GM12864 (cell line): ENCODE measurements around the gene PCSK2.

Experiments used
- DNase-seq: peaks from one replicate; pipeline ENCODE4 v3.0.0-alpha.2; 2011; ENCODE audit warnings: low read depth
- H3K4me3 ChIP-seq: 2 replicates; pipeline ENCODE4 v1.5.1; 2011; ENCODE audit warnings: mild to moderate bottlenecking, low read depth, low read length, control low read depth
- TF ChIP-seq, protein P1 (sequence below): IDR thresholded peaks from 2 replicates; pipeline ENCODE4 v1.5.1; 2011; ENCODE audit warnings: low read depth, mild to moderate bottlenecking, moderate library complexity, low read length, control low read depth, inconsistent platforms; ENCODE audit errors: missing control alignments

The PCSK2 gene

GRCh38 chr20:17365831-17366230, 139.0 kb downstream of the PCSK2 start:
- TF ChIP-seq, protein P1, sequence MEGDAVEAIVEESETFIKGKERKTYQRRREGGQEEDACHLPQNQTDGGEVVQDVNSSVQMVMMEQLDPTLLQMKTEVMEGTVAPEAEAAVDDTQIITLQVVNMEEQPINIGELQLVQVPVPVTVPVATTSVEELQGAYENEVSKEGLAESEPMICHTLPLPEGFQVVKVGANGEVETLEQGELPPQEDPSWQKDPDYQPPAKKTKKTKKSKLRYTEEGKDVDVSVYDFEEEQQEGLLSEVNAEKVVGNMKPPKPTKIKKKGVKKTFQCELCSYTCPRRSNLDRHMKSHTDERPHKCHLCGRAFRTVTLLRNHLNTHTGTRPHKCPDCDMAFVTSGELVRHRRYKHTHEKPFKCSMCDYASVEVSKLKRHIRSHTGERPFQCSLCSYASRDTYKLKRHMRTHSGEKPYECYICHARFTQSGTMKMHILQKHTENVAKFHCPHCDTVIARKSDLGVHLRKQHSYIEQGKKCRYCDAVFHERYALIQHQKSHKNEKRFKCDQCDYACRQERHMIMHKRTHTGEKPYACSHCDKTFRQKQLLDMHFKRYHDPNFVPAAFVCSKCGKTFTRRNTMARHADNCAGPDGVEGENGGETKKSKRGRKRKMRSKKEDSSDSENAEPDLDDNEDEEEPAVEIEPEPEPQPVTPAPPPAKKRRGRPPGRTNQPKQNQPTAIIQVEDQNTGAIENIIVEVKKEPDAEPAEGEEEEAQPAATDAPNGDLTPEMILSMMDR: no peak
- no peak overlapping the region for H3K4me3 ChIP-seq
- DNase-seq: no peak

DNA sequence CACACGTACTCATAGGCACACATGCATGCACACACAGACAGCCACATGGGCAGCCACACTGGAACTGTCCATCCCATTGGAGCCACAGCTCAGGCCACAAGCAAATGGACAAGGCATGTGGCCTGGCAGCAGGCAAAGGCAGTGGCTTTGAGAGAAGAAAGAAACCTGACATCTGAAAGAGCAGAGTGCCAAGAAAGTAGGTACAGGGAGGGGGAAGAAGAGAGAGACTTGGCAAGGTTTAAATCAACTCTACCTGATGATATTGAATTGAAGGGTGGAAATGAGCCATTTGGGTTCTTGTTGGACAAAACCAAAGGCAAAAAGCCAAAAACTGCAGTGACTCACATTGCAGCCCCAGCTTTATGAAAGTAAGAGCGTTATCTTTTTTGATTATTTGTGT, 142.7 kb downstream of the PCSK2 start:
- no peak for DNase-seq
- TF ChIP-seq, protein P1: no peak
- H3K4me3 ChIP-seq: no peak overlapping the region

DNA sequence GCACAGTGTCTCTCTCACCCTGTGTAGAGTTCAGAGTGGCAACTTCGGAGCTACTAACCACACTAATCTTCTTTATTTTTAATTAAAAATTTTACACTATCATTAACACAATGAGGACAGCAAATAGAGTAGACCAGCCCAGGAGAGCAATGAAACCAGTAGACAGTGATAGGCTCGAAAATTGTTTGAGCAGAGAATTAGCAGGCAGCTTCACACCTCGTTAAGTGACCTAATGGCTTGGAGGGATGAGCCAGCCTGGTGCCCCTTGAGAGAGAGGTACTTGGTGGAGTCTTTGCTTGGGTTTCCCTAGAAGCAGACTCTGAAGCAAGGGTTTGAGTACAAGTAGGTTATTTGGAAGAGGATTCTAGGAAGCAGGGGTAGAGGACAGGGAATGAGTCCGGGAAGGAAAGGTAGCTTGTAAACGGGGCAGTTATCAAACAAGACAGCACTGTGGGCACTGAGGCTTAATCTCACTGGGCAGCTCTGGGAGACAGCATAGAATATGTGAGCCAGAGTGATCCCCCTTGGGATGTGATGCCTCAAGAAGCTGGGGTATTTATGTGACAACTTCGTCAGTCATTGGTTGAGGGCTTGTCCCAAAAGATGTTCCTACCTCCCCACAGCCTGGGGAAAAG, 146.1 kb downstream of the PCSK2 start:
- no peak for DNase-seq
- TF ChIP-seq, protein P1: no peak
- H3K4me3 ChIP-seq: no peak overlapping the region

- no peak overlapping the region for H3K4me3 ChIP-seq
- no peak for DNase-seq
- TF ChIP-seq, protein P1: no peak
Observed at GRCh38 chr20:17374086-17374485, 147.2 kb downstream of the PCSK2 start.

DNA sequence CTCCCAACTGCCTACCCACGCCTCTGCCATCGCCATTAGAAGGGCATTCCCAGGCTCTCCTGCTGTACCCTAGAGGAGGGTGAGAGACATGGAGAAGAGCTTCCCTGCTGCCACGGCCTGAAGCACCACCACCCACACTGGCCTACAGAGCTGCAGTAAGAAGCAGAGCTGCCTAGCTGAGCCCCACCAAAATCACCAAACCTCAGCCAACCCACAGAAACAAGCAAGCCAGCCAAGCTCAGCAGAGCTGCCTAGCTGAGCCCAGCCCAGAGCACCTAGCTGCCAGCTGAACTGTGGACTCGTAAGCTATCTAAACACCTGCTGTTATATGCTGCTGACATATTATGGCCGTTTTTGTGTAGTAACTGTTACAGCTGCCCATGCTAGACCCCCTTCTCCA, 149.2 kb downstream of the PCSK2 start:
- DNase-seq: no peak
- TF ChIP-seq, protein P1: no peak
- H3K4me3 ChIP-seq: no peak overlapping the region

DNA sequence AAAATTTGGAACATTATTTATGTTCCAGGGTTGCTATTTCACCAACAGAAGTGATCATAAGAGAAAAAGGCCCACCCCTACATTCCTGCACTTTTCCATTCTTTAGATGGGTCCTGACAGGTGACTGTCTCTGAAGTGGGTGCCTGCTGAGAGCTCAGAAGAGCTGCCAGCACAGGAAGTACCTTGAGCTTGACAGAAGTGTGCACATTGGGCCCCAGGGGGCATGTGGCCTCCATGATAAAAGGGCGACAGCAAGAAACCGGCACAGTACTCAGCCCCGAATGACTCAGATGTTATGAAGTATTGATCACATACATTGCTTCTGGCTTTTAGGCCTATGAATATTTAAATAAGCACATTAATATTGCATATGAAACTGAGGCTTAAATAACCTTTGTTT, 150.4 kb downstream of the PCSK2 start:
- H3K4me3 ChIP-seq: no peak overlapping the region
- TF ChIP-seq, protein P1: no peak
- no peak for DNase-seq

- TF ChIP-seq, protein P1: no peak
- DNase-seq: no peak
- H3K4me3 ChIP-seq: no peak overlapping the region
Observed at GRCh38 chr20:17379651-17380050, 152.8 kb downstream of the PCSK2 start.
